Astrocyte (in vitro differentiated cells and primary cell): ENCODE measurements around the gene CCR6.
"Not testable (repeated sequence)": the region's sequence is repeated elsewhere in the genome, so short reads cannot be mapped to it uniquely, and the experiment has no call there.

ENCODE experiments used
- EZH2 ChIP-seq: IDR thresholded peaks from 2 replicates; pipeline ENCODE4 v1.6.1; 2012; ENCODE audit warnings: mild to moderate bottlenecking, low read length, inconsistent platforms; ENCODE audit not compliant: insufficient read depth
- TF ChIP-seq, protein P1 (sequence below): IDR thresholded peaks from 2 replicates; pipeline ENCODE4 v1.5.1; 2011; ENCODE audit warnings: low read depth, mild to moderate bottlenecking, inconsistent platforms, low read length, moderate library complexity; ENCODE audit not compliant: insufficient read depth

DNA sequence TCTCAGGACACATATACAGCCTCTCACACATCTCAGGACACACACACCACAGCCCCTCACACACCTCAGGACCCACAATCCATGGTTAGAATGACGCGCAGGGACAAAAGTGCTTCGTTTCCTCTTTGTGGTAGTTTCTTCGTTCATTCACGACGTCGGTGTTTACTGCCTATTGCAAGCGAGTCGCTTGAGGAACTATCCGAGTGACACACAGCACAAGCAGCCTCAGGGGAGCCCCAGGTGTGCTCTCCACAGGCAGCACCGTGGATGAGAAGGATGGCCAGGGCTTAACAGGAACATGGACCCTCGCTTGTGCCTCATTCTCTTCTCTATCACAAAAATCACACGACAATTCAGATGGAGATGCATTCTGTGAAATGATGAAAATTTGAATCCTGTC lies 47.0 kb downstream of the CCR6 start:
- TF ChIP-seq EZH2, result not testable (repeated sequence)
- TF ChIP-seq, protein P1, sequence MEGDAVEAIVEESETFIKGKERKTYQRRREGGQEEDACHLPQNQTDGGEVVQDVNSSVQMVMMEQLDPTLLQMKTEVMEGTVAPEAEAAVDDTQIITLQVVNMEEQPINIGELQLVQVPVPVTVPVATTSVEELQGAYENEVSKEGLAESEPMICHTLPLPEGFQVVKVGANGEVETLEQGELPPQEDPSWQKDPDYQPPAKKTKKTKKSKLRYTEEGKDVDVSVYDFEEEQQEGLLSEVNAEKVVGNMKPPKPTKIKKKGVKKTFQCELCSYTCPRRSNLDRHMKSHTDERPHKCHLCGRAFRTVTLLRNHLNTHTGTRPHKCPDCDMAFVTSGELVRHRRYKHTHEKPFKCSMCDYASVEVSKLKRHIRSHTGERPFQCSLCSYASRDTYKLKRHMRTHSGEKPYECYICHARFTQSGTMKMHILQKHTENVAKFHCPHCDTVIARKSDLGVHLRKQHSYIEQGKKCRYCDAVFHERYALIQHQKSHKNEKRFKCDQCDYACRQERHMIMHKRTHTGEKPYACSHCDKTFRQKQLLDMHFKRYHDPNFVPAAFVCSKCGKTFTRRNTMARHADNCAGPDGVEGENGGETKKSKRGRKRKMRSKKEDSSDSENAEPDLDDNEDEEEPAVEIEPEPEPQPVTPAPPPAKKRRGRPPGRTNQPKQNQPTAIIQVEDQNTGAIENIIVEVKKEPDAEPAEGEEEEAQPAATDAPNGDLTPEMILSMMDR, result not testable (repeated sequence)
